Panc1 (cell line): ENCODE data around the gene SLC22A3. TPM values are rescaled to one million over a fixed set of nuclear protein-coding genes. Genes with fewer than 3 reads are reported as not detected.
"Not testable (repeated sequence)": the region's sequence is repeated elsewhere in the genome, so short reads cannot be mapped to it uniquely, and the experiment has no call there.

Experiments used
- ATAC-seq: fragments of 200-7000 bp; cut with Tn5 transposase; 2 replicates; pipeline ENCODE4 v1.9.1; 2020; ENCODE audit warnings: mild to moderate bottlenecking, moderate library complexity
- BruUV-seq: library from RNA; stranded (reverse); fragments of 400-500 nt; replicated peaks from 2 replicates; lab custom pipeline; 2021; lab: Mats Ljungman, UMichigan
- CTCF ChIA-PET: fragments of 300-600 bp; sonication (Branson Sonifier 250); formaldehyde crosslinking; loops from one replicate; lab custom pipeline; 2022; ENCODE audit warnings: antibody characterized with exemption; lab: Charles Lee
- POLR2A ChIA-PET: fragments of 300-600 bp; sonication (Branson Sonifier 250); formaldehyde crosslinking; loops from one replicate; lab custom pipeline; 2022; ENCODE audit warnings: antibody characterized with exemption; lab: Charles Lee
- DNase-seq: peaks from one replicate; pipeline ENCODE4 v3.0.0-alpha.2; 2010; ENCODE audit warnings: low read depth, low spot score
- H3K27ac ChIP-seq: 2 replicates; pipeline ENCODE4 v1.5.1; 2011; ENCODE audit warnings: mild to moderate bottlenecking, low read length, inconsistent platforms
- H3K27me3 ChIP-seq: fragments of 200-500 bp; sonication (Bioruptor generic); 2 replicates; pipeline ENCODE4 v1.6.0; 2014; ENCODE audit warnings: low read length, inconsistent platforms; ENCODE audit not compliant: control insufficient read depth, insufficient read depth
- H3K36me3 ChIP-seq: fragments of 200-500 bp; sonication (Bioruptor generic); 2 replicates; pipeline ENCODE4 v1.5.1; 2014; ENCODE audit warnings: inconsistent platforms, mild to moderate bottlenecking, low read length, moderate library complexity; ENCODE audit not compliant: control insufficient read depth, insufficient read depth
- H3K4me1 ChIP-seq: 2 replicates; pipeline ENCODE4 v1.5.1; 2011; ENCODE audit warnings: inconsistent platforms, mild to moderate bottlenecking, low read length, moderate library complexity; ENCODE audit not compliant: control insufficient read depth, insufficient read depth
- H3K4me3 ChIP-seq, 2 experiments: 2 replicates each; pipeline ENCODE4 v1.5.1; 2011 to 2012; ENCODE audit warnings: low read depth in 2 of 2, low read length in 2 of 2, mild to moderate bottlenecking in 2 of 2, inconsistent platforms in 1 of 2, moderate library complexity in 1 of 2
- H3K9me3 ChIP-seq: fragments of 200-500 bp; sonication (Bioruptor generic); 2 replicates; pipeline ENCODE4 v1.5.1; 2014; ENCODE audit warnings: low read depth, mild to moderate bottlenecking, inconsistent platforms, low read length, moderate library complexity; ENCODE audit not compliant: control insufficient read depth, insufficient read depth
- CTCF ChIP-seq: fragments of 450-650 bp; IDR thresholded peaks from 2 replicates; pipeline ENCODE4 v1.5.1; 2017; ENCODE audit warnings: mild to moderate bottlenecking
- POLR2AphosphoS5 ChIP-seq: IDR thresholded peaks from 2 replicates; pipeline ENCODE4 v1.6.1; 2012; ENCODE audit warnings: mild to moderate bottlenecking, low read depth, low read length, moderate library complexity
- REST ChIP-seq, 2 experiments: IDR thresholded peaks; 2 replicates each; pipeline ENCODE4 v1.6.1; 2011 to 2012; ENCODE audit warnings: low read depth in 2 of 2, control low read depth in 1 of 2, low read length in 1 of 2, mild to moderate bottlenecking in 1 of 2, moderate library complexity in 1 of 2; ENCODE audit not compliant: insufficient read depth in 1 of 2
- SIN3A ChIP-seq: IDR thresholded peaks from 2 replicates; pipeline ENCODE4 v1.6.1; 2012; ENCODE audit warnings: low read depth, mild to moderate bottlenecking, low read length, moderate library complexity, borderline replicate concordance; ENCODE audit not compliant: insufficient read depth
- TCF7L2 ChIP-seq: IDR thresholded peaks from 2 replicates; pipeline ENCODE4 v1.6.1; 2011; ENCODE audit warnings: mild to moderate bottlenecking, low read depth, low read length, inconsistent platforms
- in situ Hi-C: cut with HindIII; loops from 2 replicates; pipeline ENCODE4 v1.10.0; 2016; ENCODE audit warnings: low sequenced_read_pairs, low pct_unique_long_range_greater_than_20kb
- intact Hi-C: fragments of 100-400 bp; cut with micrococcal nuclease; formaldehyde crosslinking; loops from one replicate; pipeline ENCODE4 v1.10.0; 2022; ENCODE audit not compliant: unreplicated experiment
- total RNA-seq: library from RNA; stranded (reverse); gene quantifications from one replicate; pipeline ENCODE4 v1.2.1, GENCODE V29; 2021; ENCODE audit not compliant: unreplicated experiment

SLC22A3 gene
- total RNA-seq, 1 experiment from 2014 or later = not detected

GRCh38 chr6:160300076-160300695 is 48.0 kb upstream of the SLC22A3 start:
- no peak for TF ChIP-seq CTCF
- no TSS peak for BruUV-seq
- no peak for DNase-seq
- H3K4me1 ChIP-seq = no peaks in the 10 kb centered on the region
- CTCF ChIA-PET = no interaction called here
- no peaks in the 10 kb centered on the region for H3K27me3 ChIP-seq
- in situ Hi-C loops (no loop called here), intact Hi-C loops (no loop called here)
- H3K4me3 ChIP-seq = no peak overlapping the region
- POLR2A ChIA-PET = no interaction called here
- H3K9me3 ChIP-seq = no peaks in the 10 kb centered on the region
- no peaks in the 10 kb centered on the region for H3K36me3 ChIP-seq
- ATAC-seq = no peak
- no peak overlapping the region for H3K27ac ChIP-seq

GRCh38 chr6:160301339-160301738 is 46.8 kb upstream of the SLC22A3 start:
- H3K36me3 ChIP-seq = no peaks in the 10 kb centered on the region
- ChIA-PET POLR2A (no interaction called here), CTCF (no interaction called here)
- no peak for TF ChIP-seq TCF7L2
- no peaks in the 10 kb centered on the region for H3K27me3 ChIP-seq
- H3K27ac ChIP-seq = no peak overlapping the region
- H3K4me3 ChIP-seq = no peak overlapping the region
- ATAC-seq = no peak
- no peak for DNase-seq
- intact Hi-C loops = no loop called here
- BruUV-seq = no TSS peak
- in situ Hi-C loops = no loop called here
- no peaks in the 10 kb centered on the region for H3K9me3 ChIP-seq
- H3K4me1 ChIP-seq = no peaks in the 10 kb centered on the region

GRCh38 chr6:160302431-160303082 is 45.6 kb upstream of the SLC22A3 start:
- in situ Hi-C loops, H3K27ac ChIP-seq, BruUV-seq, POLR2A ChIA-PET, H3K4me3 ChIP-seq, H3K4me1 ChIP-seq, H3K9me3 ChIP-seq, intact Hi-C loops, DNase-seq, CTCF ChIA-PET, ATAC-seq, H3K36me3 ChIP-seq, H3K27me3 ChIP-seq: not testable (repeated sequence)

- ChIA-PET CTCF (no interaction called here), POLR2A (no interaction called here)
- Histone ChIP-seq H3K27me3 (no peaks in the 10 kb centered on the region), H3K9me3 (no peaks in the 10 kb centered on the region), H3K4me1 (no peaks in the 10 kb centered on the region), H3K4me3 (no peak overlapping the region), H3K36me3 (no peaks in the 10 kb centered on the region), H3K27ac (no peak overlapping the region)
- no peak for TF ChIP-seq POLR2AphosphoS5
- no peak for TF ChIP-seq SIN3A
- TF ChIP-seq CTCF = no peak
- TF ChIP-seq REST (IDR thresholded peaks at IDR 0.05; ENCODE audit: insufficient read depth in 1 of 2, low read depth in 2 of 2, low read length in 1 of 2) = no peak
- TF ChIP-seq TCF7L2 = no peak
- intact Hi-C loops = no loop called here
- BruUV-seq = no TSS peak
- no peak for DNase-seq
- ATAC-seq = no peak
- in situ Hi-C loops = no loop called here
These were observed 44.4 kb upstream of the SLC22A3 start for GRCh38 chr6:160303806-160304205.
